Endothelial cell of umbilical vein (primary cell): ENCODE measurements around the gene CDH23. TPM values are rescaled to one million over a fixed set of nuclear protein-coding genes. Genes with fewer than 3 reads are reported as not detected.

Experiments used
- BruUV-seq: library from RNA; stranded (reverse); fragments of 400-500 nt; replicated peaks from 2 replicates; lab custom pipeline; 2021; lab: Mats Ljungman, UMichigan
- CTCF ChIA-PET: fragments of 300-600, 350-600 bp; sonication (Branson Sonifier 250); formaldehyde crosslinking; loops from one replicate; lab custom pipeline; 2021; ENCODE audit warnings: antibody characterized with exemption, inconsistent platforms; lab: Charles Lee
- POLR2A ChIA-PET: fragments of 300-600, 350-600 bp; sonication (Branson Sonifier 250); formaldehyde crosslinking; loops from one replicate; lab custom pipeline; 2021; ENCODE audit warnings: antibody characterized with exemption, inconsistent platforms; lab: Charles Lee
- DNase-seq: peaks from one replicate; pipeline ENCODE4 v3.0.0-alpha.2; 2011; ENCODE audit warnings: low read depth, low spot score
- FAIRE-seq: peaks from 2 replicates; lab custom pipeline; 2011; peaks lifted over from hg19 to GRCh38; lab: Jason Lieb, UNC
- H2AFZ ChIP-seq: 2 replicates; pipeline ENCODE4 v1.6.0; 2012; ENCODE audit warnings: low read depth, low read length, control low read depth, inconsistent platforms
- H3K27ac ChIP-seq: 2 replicates; pipeline ENCODE4 v1.5.1; 2011; ENCODE audit warnings: low read depth, mild to moderate bottlenecking, control low read depth, low read length, moderate library complexity; ENCODE audit not compliant: insufficient read depth
- H3K27me3 ChIP-seq, 2 experiments: 2 replicates each; pipeline versions ENCODE4 v1.6.0 to v1.6.1; 2011; ENCODE audit warnings: low read length in 2 of 2, mixed read lengths in 1 of 2; ENCODE audit not compliant: control insufficient read depth in 2 of 2, insufficient read depth in 2 of 2
- H3K36me3 ChIP-seq, 2 experiments: 2 replicates in 1 of 2; 3 replicates in 1 of 2; pipeline ENCODE4 v1.5.1; 2011; ENCODE audit warnings: low read length in 2 of 2, mild to moderate bottlenecking in 1 of 2, moderate library complexity in 1 of 2; ENCODE audit not compliant: control insufficient read depth in 2 of 2, insufficient read depth in 2 of 2; ENCODE audit errors: extremely low read depth in 1 of 2
- H3K4me1 ChIP-seq: 3 replicates; pipeline ENCODE4 v1.5.1; 2011; ENCODE audit warnings: mild to moderate bottlenecking, low read length; ENCODE audit not compliant: control insufficient read depth, insufficient read depth; ENCODE audit errors: extremely low read depth
- H3K4me2 ChIP-seq: 2 replicates; pipeline ENCODE4 v1.6.1; 2011; ENCODE audit warnings: low read length, control low read depth, mixed read lengths; ENCODE audit not compliant: insufficient read depth
- H3K4me3 ChIP-seq, 3 experiments: fragments of 200-600 bp in 1 of 3; sonication (generic), shearing (Covaris generic) in 1 of 3; replicated peaks in 1 of 3; 2 replicates each; pipeline ENCODE4 v1.5.1; 2011 to 2016; ENCODE audit warnings: control low read depth in 3 of 3, low read length in 3 of 3, mild to moderate bottlenecking in 2 of 3, inconsistent platforms in 1 of 3, low read depth in 1 of 3, moderate library complexity in 1 of 3; ENCODE audit not compliant: insufficient read depth in 1 of 3
- H3K79me2 ChIP-seq: 2 replicates; pipeline ENCODE4 v1.6.0; 2012; ENCODE audit warnings: low read length, inconsistent platforms; ENCODE audit not compliant: control insufficient read depth, insufficient read depth
- H3K9ac ChIP-seq: replicated peaks from 2 replicates; pipeline ENCODE3; 2011; ENCODE audit warnings: low read length, control low read depth; ENCODE audit not compliant: insufficient read depth; ENCODE audit errors: extremely low read depth
- H3K9me1 ChIP-seq: replicated peaks from 3 replicates; pipeline ENCODE4 v1.6.0; 2011; ENCODE audit warnings: mild to moderate bottlenecking, low read length; ENCODE audit not compliant: control insufficient read depth, insufficient read depth; ENCODE audit errors: extremely low read depth
- H3K9me3 ChIP-seq: replicated peaks from 2 replicates; pipeline ENCODE4 v1.5.1; 2012; ENCODE audit warnings: low read length, inconsistent platforms; ENCODE audit not compliant: control insufficient read depth, insufficient read depth
- H4K20me1 ChIP-seq: replicated peaks from 2 replicates; pipeline ENCODE3; 2011; ENCODE audit warnings: mild to moderate bottlenecking, low read length; ENCODE audit not compliant: control insufficient read depth, insufficient read depth; ENCODE audit errors: extremely low read depth
- CTCF ChIP-seq, 2 donors: IDR thresholded peaks; 1 replicate in 1 of 2; 2 replicates in 1 of 2; pipeline ENCODE4 v1.5.1; 2011; ENCODE audit warnings: low read length in 2 of 2, mild to moderate bottlenecking in 2 of 2, moderate library complexity in 2 of 2, control low read depth in 1 of 2, inconsistent platforms in 1 of 2, low read depth in 1 of 2; ENCODE audit not compliant: insufficient read depth in 1 of 2; ENCODE audit errors: extremely low read depth in 1 of 2
- EZH2 ChIP-seq: IDR thresholded peaks from 2 replicates; pipeline ENCODE4 v1.6.1; 2012; ENCODE audit warnings: borderline replicate concordance, low read depth, mild to moderate bottlenecking, moderate library complexity, low read length, inconsistent platforms; ENCODE audit not compliant: severe bottlenecking
- FOS ChIP-seq: IDR thresholded peaks from 2 replicates; pipeline ENCODE4 v1.6.1; 2011; ENCODE audit warnings: mild to moderate bottlenecking, low read length, moderate library complexity, borderline replicate concordance; ENCODE audit not compliant: insufficient read depth
- GATA2 ChIP-seq: IDR thresholded peaks from 2 replicates; pipeline ENCODE4 v1.7.0; 2011; ENCODE audit warnings: low read depth, mild to moderate bottlenecking, moderate library complexity, mixed read lengths, low read length; ENCODE audit not compliant: insufficient read length, insufficient read depth
- MAX ChIP-seq: IDR thresholded peaks from 2 replicates; pipeline ENCODE4 v1.6.1; 2011; ENCODE audit not compliant: insufficient read depth, insufficient read length
- POLR2A ChIP-seq: IDR thresholded peaks from 2 replicates; pipeline ENCODE4 v1.6.1; 2012; ENCODE audit warnings: low read depth, mild to moderate bottlenecking, control low read depth, low read length
- POLR2AphosphoS5 ChIP-seq: IDR thresholded peaks from 2 replicates; pipeline ENCODE4 v1.6.1; 2012; ENCODE audit warnings: low read depth, mild to moderate bottlenecking, control low read depth, low read length, moderate library complexity; ENCODE audit not compliant: insufficient read depth
- dilution Hi-C: fragments of 300-500 bp; cut with MboI; formaldehyde crosslinking; loops from one replicate; pipeline ENCODE4 v1.15.0; 2019; ENCODE audit warnings: low sequenced_read_pairs; ENCODE audit not compliant: extremely low pct_ligation_motif_present
- intact Hi-C: fragments of 100-400 bp; cut with micrococcal nuclease; formaldehyde crosslinking; loops from one replicate; pipeline ENCODE4 v1.10.0; 2022
- polyA plus RNA-seq, 4 experiments: library from polyadenylated mRNA; depleted of rRNA in 3 of 4; stranded (reverse) in 3 of 4; unstranded in 1 of 4; fragments of >200 nt; gene quantifications; 2 replicates each; pipeline versions ENCODE4 v1.2.1 to v1.2.3, GENCODE V29; 2011 to 2012; ENCODE audit warnings: missing spikeins in 1 of 4
- total RNA-seq: library from RNA; stranded (reverse); gene quantifications from 2 replicates; pipeline ENCODE4 v1.2.3, GENCODE V29; 2021

Gene CDH23
- total and polyA plus RNA-seq, 2 donors (not counting 3 experiments of a cell fraction or from before 2014, with no cell fraction given): not detected

- intact Hi-C loops: loop anchor here (1.0 to 5.0 kb wide), 4 partner anchors 100 to 500 kb away; no protein-coding TSS in a partner anchor
- dilution Hi-C loops: no loop called here
- H3K9me1 ChIP-seq: no peaks in the 10 kb centered on the region
- peaks cover 0 to 18% of the 10 kb centered on the region in 2 experiments for H3K36me3 ChIP-seq
- peak; percentile 46 for DNase-seq
- H3K79me2 ChIP-seq: no peaks in the 10 kb centered on the region
- H2AFZ ChIP-seq: no peak overlapping the region
- no TSS peak for BruUV-seq
- no peak overlapping the region for H3K4me3 ChIP-seq
- FAIRE-seq: peak; percentile 80
- H3K27me3 ChIP-seq: no peaks in the 10 kb centered on the region
- POLR2A ChIA-PET: interaction anchor here (0.6 kb wide), 1 partner anchor 494 kb away, joined by 5 read pairs; the partner anchor contains the start of gene SLC29A3
- CTCF ChIA-PET: interaction anchor here (0.5 to 4.1 kb wide), 30 partner anchors 10 to 498 kb away, joined by 3 to 36 read pairs (median 3); partner anchors contain the start of genes CDH23 and SLC29A3
- no peak overlapping the region for H3K27ac ChIP-seq
- no peaks in the 10 kb centered on the region for H3K4me1 ChIP-seq
- TF ChIP-seq CTCF (IDR thresholded peaks at IDR 0.05; ENCODE audit: extremely low read depth in 1 of 2, insufficient read depth in 1 of 2, low read depth in 1 of 2, low read length in 2 of 2) (peak; percentile 89 to 92), POLR2A (no peak), MAX (peak; percentile 79), GATA2 (no peak), POLR2AphosphoS5 (no peak), FOS (no peak), EZH2 (no peak)
- H3K9me3 ChIP-seq: no peaks in the 10 kb centered on the region
- H3K9ac ChIP-seq: no peak overlapping the region
- H3K4me2 ChIP-seq: no peak overlapping the region
- H4K20me1 ChIP-seq: no peaks in the 10 kb centered on the region
Measured at GRCh38 chr10:71812016-71812912, 415.5 kb downstream of the CDH23 start.
